GM23338 (cell line): ENCODE measurements around the gene SMPD4. TPM values are rescaled to one million over a fixed set of nuclear protein-coding genes. Genes with fewer than 3 reads are reported as not detected.
"Not testable (repeated sequence)": the region's sequence is repeated elsewhere in the genome, so short reads cannot be mapped to it uniquely, and the experiment has no call there.

Experiments used
- ATAC-seq: fragments of 200-7000 bp; cut with Tn5 transposase; 3 replicates; pipeline ENCODE4 v1.9.1; 2020
- DNase-seq: peaks from one replicate; pipeline ENCODE4 v3.0.0-alpha.2; 2015; ENCODE audit warnings: low spot score
- H2AFZ ChIP-seq: fragments of 200-600 bp; sonication (generic); 2 replicates; pipeline ENCODE4 v1.8.0; 2016; ENCODE audit warnings: antibody characterized with exemption, mild to moderate bottlenecking, moderate library complexity
- H3F3A ChIP-seq: fragments of 200-600 bp; sonication (generic); replicated peaks from 2 replicates; pipeline ENCODE4 v1.8.0; 2017; ENCODE audit warnings: antibody characterized with exemption, mixed run types, low read depth
- H3K27ac ChIP-seq: fragments of 200-600 bp; sonication (generic); 2 replicates; pipeline ENCODE4 v1.6.1; 2016; ENCODE audit warnings: low read depth
- H3K27me3 ChIP-seq: fragments of 200-600 bp; sonication (generic); 2 replicates; pipeline ENCODE4 v1.8.0; 2016; ENCODE audit warnings: mild to moderate bottlenecking, mixed run types, moderate library complexity; ENCODE audit not compliant: insufficient read depth
- H3K36me3 ChIP-seq: fragments of 200-600 bp; sonication (generic); 2 replicates; pipeline ENCODE4 v1.8.0; 2016; ENCODE audit warnings: mild to moderate bottlenecking; ENCODE audit not compliant: insufficient read depth
- H3K4me1 ChIP-seq: fragments of 200-600 bp; sonication (generic); 2 replicates; pipeline ENCODE4 v1.8.0; 2016; ENCODE audit warnings: mild to moderate bottlenecking, moderate library complexity; ENCODE audit not compliant: insufficient read depth
- H3K4me2 ChIP-seq: fragments of 200-600 bp; sonication (generic); 2 replicates; pipeline ENCODE4 v1.7.1; 2017; ENCODE audit warnings: mixed run types
- H3K4me3 ChIP-seq: fragments of 200-600 bp; sonication (generic); 2 replicates; pipeline ENCODE4 v1.6.1; 2016; ENCODE audit warnings: mixed run types
- H3K79me2 ChIP-seq: fragments of 200-600 bp; sonication (generic); replicated peaks from 2 replicates; pipeline ENCODE4 v1.8.0; 2017; ENCODE audit warnings: mild to moderate bottlenecking; ENCODE audit not compliant: insufficient read depth
- H3K9me2 ChIP-seq: fragments of 200-600 bp; sonication (generic); 2 replicates; pipeline ENCODE4 v1.8.0; 2017; ENCODE audit not compliant: insufficient read depth
- H4K20me1 ChIP-seq: fragments of 200-600 bp; sonication (generic); replicated peaks from 2 replicates; pipeline ENCODE4 v1.8.0; 2017; ENCODE audit warnings: mild to moderate bottlenecking; ENCODE audit not compliant: insufficient read depth
- H3K27ac Mint-ChIP-seq: 2 replicates; pipeline ENCODE4 v1.8.0; 2020; ENCODE audit warnings: inconsistent platforms, mild to moderate bottlenecking, moderate library complexity, mixed read lengths
- H3K27me3 Mint-ChIP-seq: 3 replicates; pipeline ENCODE4 v1.8.0; 2022; ENCODE audit warnings: low read depth, mild to moderate bottlenecking, moderate library complexity, mixed read lengths, inconsistent platforms; ENCODE audit not compliant: insufficient read depth, poor library complexity
- H3K36me3 Mint-ChIP-seq: 3 replicates; pipeline ENCODE4 v1.8.0; 2021; ENCODE audit warnings: low read depth, mild to moderate bottlenecking, inconsistent platforms, moderate library complexity, mixed read lengths
- H3K4me1 Mint-ChIP-seq: 3 replicates; pipeline ENCODE4 v1.8.0; 2020; ENCODE audit warnings: mild to moderate bottlenecking, inconsistent platforms, mixed read lengths
- H3K4me3 Mint-ChIP-seq: 3 replicates; pipeline ENCODE4 v1.8.0; 2021; ENCODE audit warnings: moderate library complexity, mild to moderate bottlenecking, inconsistent platforms, mixed read lengths
- H3K9me3 Mint-ChIP-seq: 3 replicates; pipeline ENCODE4 v1.8.0; 2020; ENCODE audit warnings: moderate library complexity, mild to moderate bottlenecking, inconsistent platforms, mixed read lengths
- JUNB ChIP-seq: IDR thresholded peaks from one replicate; pipeline ENCODE4 v1.6.1; 2016; ENCODE audit warnings: antibody characterized with exemption; ENCODE audit not compliant: unreplicated experiment
- STAT1 ChIP-seq: IDR thresholded peaks from one replicate; pipeline ENCODE4 v1.6.1; 2016; ENCODE audit warnings: antibody characterized with exemption; ENCODE audit not compliant: unreplicated experiment
- polyA plus RNA-seq: library from polyadenylated mRNA; unstranded; fragments of >200 nt; fragmentation: Nextera tagmentation; extraction: Ambion mirVana; gene quantifications from 2 replicates; pipeline ENCODE4 v1.2.1, GENCODE V29; 2016
- total RNA-seq: library from RNA; depleted of rRNA; stranded (reverse); fragments of >200 nt; shearing (Covaris generic); gene quantifications from 2 replicates; pipeline ENCODE4 v1.2.3, GENCODE V29; 2014

The SMPD4 gene
- total and polyA plus RNA-seq, 2 experiments from 2014 or later, result 44.2 to 98.6 TPM

DNA sequence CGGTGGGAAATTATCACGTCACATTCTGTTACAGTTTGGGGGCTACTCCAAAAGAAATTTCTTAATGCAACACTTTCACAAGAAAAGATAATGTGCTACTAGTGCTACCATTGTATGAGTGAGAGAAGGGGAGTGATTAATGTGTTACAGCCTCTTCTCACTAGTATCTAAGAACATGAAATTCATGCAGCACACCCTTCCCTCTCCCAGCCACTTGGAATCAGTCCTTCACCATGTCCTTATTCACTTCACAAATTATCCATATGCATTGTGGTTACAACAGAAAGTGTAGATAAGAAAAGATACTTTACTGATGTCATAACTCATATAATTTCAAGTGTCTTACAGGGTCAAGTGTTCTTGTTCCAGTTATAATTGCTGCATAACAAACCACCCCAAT is 37.7 kb upstream of the SMPD4 start:
- not testable (repeated sequence) for H3K27ac ChIP-seq, H3K4me3 Mint-ChIP-seq, H3F3A ChIP-seq, H3K27me3 Mint-ChIP-seq, H3K9me3 Mint-ChIP-seq, H3K27me3 ChIP-seq, H3K36me3 Mint-ChIP-seq, H2AFZ ChIP-seq, H3K79me2 ChIP-seq, H3K27ac Mint-ChIP-seq, H3K4me3 ChIP-seq, H3K4me1 Mint-ChIP-seq, H3K36me3 ChIP-seq, H3K4me2 ChIP-seq, H3K9me2 ChIP-seq, ATAC-seq, H3K4me1 ChIP-seq, DNase-seq, H4K20me1 ChIP-seq

DNA sequence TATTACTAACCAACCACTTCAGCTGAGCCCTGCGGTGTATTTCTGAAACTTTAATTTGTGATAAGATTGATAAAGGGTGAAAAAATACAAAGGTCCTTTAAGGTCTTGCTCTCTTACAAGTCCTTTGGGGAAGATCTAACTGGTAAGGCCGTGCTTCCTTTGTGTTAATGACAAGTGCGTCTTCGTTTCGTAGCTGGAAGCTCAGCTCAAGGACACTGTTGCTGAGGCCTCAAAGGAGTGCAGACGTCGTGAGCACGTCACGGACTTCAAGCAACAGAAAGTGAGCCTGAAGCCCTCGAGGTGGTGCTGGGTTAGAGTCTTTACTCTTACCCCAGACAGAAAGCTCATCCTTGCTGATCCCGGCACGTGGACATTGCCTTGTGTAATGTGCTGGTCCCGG is 25.6 kb upstream of the SMPD4 start:
- H3K27ac Mint-ChIP-seq, H3F3A ChIP-seq, H3K79me2 ChIP-seq, H3K4me2 ChIP-seq, DNase-seq, H3K36me3 ChIP-seq, H4K20me1 ChIP-seq, H3K9me3 Mint-ChIP-seq, H3K9me2 ChIP-seq, H3K4me3 ChIP-seq, ATAC-seq, H3K27me3 Mint-ChIP-seq, H3K4me3 Mint-ChIP-seq, H3K27ac ChIP-seq, H3K36me3 Mint-ChIP-seq, H3K4me1 Mint-ChIP-seq, H3K4me1 ChIP-seq, H2AFZ ChIP-seq: not testable (repeated sequence)
- peaks cover 10% of the 10 kb centered on the region; the same call in 1 of the 2 replicates for H3K27me3 ChIP-seq

DNA sequence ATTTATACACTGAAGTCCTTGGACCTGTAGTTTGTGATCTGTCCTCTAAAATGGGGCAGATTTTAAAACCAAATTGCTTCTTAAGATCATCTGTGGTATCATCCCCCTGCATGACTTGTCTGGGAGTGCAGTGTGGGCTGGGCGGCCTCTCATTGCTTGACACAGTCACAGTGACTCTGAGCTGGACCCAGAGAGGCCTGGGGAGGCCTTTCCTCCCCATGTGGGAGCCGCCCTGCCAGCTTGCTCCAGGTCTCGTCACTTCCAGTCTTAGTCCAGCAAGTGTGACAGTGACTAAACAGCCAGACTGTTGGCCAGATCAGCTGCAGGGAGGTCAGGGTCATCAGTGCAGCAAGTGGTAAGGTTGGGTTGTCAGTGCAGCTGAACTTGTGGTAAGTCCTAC is 21.7 kb upstream of the SMPD4 start:
- not testable (repeated sequence) for H3K4me1 ChIP-seq, H4K20me1 ChIP-seq, H3K9me3 Mint-ChIP-seq, H3K9me2 ChIP-seq, H3K27ac ChIP-seq, H2AFZ ChIP-seq, H3K4me3 ChIP-seq, ATAC-seq, H3K36me3 Mint-ChIP-seq, H3K79me2 ChIP-seq, H3F3A ChIP-seq, H3K4me1 Mint-ChIP-seq, H3K27me3 Mint-ChIP-seq, H3K4me3 Mint-ChIP-seq, H3K27ac Mint-ChIP-seq, H3K27me3 ChIP-seq, H3K36me3 ChIP-seq, H3K4me2 ChIP-seq, DNase-seq

DNA sequence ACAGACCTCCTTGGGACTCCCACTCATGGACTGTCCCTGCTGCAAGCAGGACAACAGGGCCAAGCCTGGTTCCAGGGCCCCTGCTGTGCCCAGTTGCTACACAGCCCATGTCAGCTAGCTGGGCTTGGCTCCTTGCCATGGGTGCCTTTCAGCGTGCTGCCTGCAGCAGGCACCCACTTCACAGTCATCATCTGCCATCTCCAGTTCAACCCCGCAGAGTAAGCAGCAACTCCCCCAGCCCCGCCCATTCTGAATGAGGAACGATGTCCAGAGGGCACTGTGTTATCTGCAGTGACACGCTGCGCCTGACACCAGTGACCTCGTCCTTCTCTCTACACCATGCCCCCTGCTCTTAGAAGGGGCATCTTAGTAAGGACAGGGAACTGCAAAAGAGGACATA is 21.1 kb upstream of the SMPD4 start:
- not testable (repeated sequence) for H2AFZ ChIP-seq, H3K36me3 Mint-ChIP-seq, H3K27me3 Mint-ChIP-seq, ATAC-seq, H3F3A ChIP-seq, H3K79me2 ChIP-seq, H3K9me2 ChIP-seq, DNase-seq, H3K9me3 Mint-ChIP-seq, H3K4me1 ChIP-seq, H3K27me3 ChIP-seq, H3K4me1 Mint-ChIP-seq, H3K27ac Mint-ChIP-seq, H4K20me1 ChIP-seq, H3K36me3 ChIP-seq, H3K4me3 ChIP-seq, H3K4me3 Mint-ChIP-seq, H3K4me2 ChIP-seq, H3K27ac ChIP-seq

DNA sequence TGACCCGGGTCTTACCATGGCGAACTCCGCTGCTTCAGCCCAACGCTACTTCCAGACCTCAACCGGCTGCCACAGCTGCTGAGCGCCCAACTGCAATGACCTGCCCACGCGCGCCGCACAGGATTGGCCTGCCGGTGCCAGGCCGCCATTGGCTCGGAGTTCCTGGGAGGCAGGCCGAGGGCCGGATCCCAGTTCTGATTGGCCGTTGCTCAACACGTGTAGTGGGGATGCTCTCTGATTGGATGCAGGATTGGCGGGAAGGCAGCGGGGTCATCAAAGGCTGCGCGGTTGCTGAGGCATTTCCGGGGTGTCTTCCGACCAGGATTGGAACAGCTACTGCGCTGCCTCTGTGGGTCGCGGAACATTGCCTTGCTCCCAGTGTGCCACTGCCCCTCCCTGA is 16.9 kb upstream of the SMPD4 start, which contains the start of gene TUBA3E:
TSS of gene TUBA3E (minus strand) at position 97 of the 400 bp plus-strand sequence. CDS start at position 18, 79 bp downstream.
- no peaks in the 10 kb centered on the region; the same call in 1 of the 3 replicates for H3K9me3 Mint-ChIP-seq
- Histone ChIP-seq H4K20me1 (no peaks in the 10 kb centered on the region), H3K27me3 (no peaks in the 10 kb centered on the region), H3K9me2 (no peaks in the 10 kb centered on the region), H3K4me1 (no peaks in the 10 kb centered on the region), H3F3A (no peaks in the 10 kb centered on the region), H3K4me2 (no peak within 1 kb of the TSS), H3K4me3 (no peak within 1 kb of the TSS), H3K79me2 (no peaks in the 10 kb centered on the region), H3K36me3 (no peaks in the 10 kb centered on the region), H3K27ac (no peak within 1 kb of the TSS), H2AFZ (no peak within 1 kb of the TSS)
- no peak for ATAC-seq
- no peaks in the 10 kb centered on the region for H3K36me3 Mint-ChIP-seq
- DNase-seq, result peak; percentile 26
- H3K27ac Mint-ChIP-seq, result no peak within 1 kb of the TSS
- H3K4me1 Mint-ChIP-seq, result no peaks in the 10 kb centered on the region
- H3K4me3 Mint-ChIP-seq, result no peak within 1 kb of the TSS
- H3K27me3 Mint-ChIP-seq, result peaks cover 3% of the 10 kb centered on the region
- TF ChIP-seq STAT1, result no peak
- no peak for TF ChIP-seq JUNB
